ENCODE results near the gene OSBPL8. TPM values are rescaled to one million over a fixed set of nuclear protein-coding genes. Genes with fewer than 3 reads are reported as not detected.

Gene OSBPL8
- 21.5 TPM for total RNA-seq

GRCh38 chr12:76559400-76560085, at the start of gene OSBPL8:
Gene OSBPL8, minus strand, starts transcription at chr12:76559771. Its CDS starts 72,220 bp downstream, at chr12:76487551.
- DNase-seq (ENCODE audit: low read depth in 2 of 3, low spot score in 2 of 3): peak; percentile 92 to 96 (median 94)

- no peak for DNase-seq (ENCODE audit: low read depth in 2 of 3, low spot score in 2 of 3)
These were observed 48.5 kb upstream of the OSBPL8 start for GRCh38 chr12:76608070-76608469.

- no peak for DNase-seq (ENCODE audit: low read depth in 2 of 3, low spot score in 2 of 3)
These were observed 35.5 kb upstream of the OSBPL8 start for GRCh38 chr12:76595056-76595455.

- no peak for DNase-seq (ENCODE audit: low read depth in 2 of 3, low spot score in 2 of 3)
These were observed 31.9 kb upstream of the OSBPL8 start for GRCh38 chr12:76591476-76591875.

- DNase-seq (ENCODE audit: low read depth in 2 of 3, low spot score in 2 of 3): no peak
These were observed 30.6 kb upstream of the OSBPL8 start for GRCh38 chr12:76590131-76590530.

- no peak for DNase-seq (ENCODE audit: low read depth in 2 of 3, low spot score in 2 of 3)
These were observed 29.5 kb upstream of the OSBPL8 start for GRCh38 chr12:76588881-76589565.

- DNase-seq (ENCODE audit: low read depth in 2 of 3, low spot score in 2 of 3): no peak
These were observed 28.0 kb upstream of the OSBPL8 start for GRCh38 chr12:76587428-76588178.

GRCh38 chr12:76586764-76587395, 27.3 kb upstream of the OSBPL8 start:
- peak; percentile 9 to 76 (median 55) for DNase-seq (ENCODE audit: low read depth in 2 of 3, low spot score in 2 of 3)

GRCh38 chr12:76583301-76583700, 23.7 kb upstream of the OSBPL8 start:
- no peak for DNase-seq (ENCODE audit: low read depth in 2 of 3, low spot score in 2 of 3)

- DNase-seq (ENCODE audit: low read depth in 2 of 3, low spot score in 2 of 3): no peak
These were observed 14.3 kb upstream of the OSBPL8 start for GRCh38 chr12:76573840-76574373.

- DNase-seq (ENCODE audit: low read depth in 2 of 3, low spot score in 2 of 3): no peak
These were observed 11.7 kb upstream of the OSBPL8 start for GRCh38 chr12:76571256-76571655.

GRCh38 chr12:76569685-76570604, 10.4 kb upstream of the OSBPL8 start:
- peak in 1 of 3 donors; percentile 45 for DNase-seq (ENCODE audit: low read depth in 2 of 3, low spot score in 2 of 3)

- DNase-seq (ENCODE audit: low read depth in 2 of 3, low spot score in 2 of 3): no peak
These were observed 9.4 kb upstream of the OSBPL8 start for GRCh38 chr12:76568888-76569551.

- no peak for DNase-seq (ENCODE audit: low read depth in 2 of 3, low spot score in 2 of 3)
These were observed 8.6 kb upstream of the OSBPL8 start for GRCh38 chr12:76568130-76568529.

- no peak for DNase-seq (ENCODE audit: low read depth in 2 of 3, low spot score in 2 of 3)
These were observed 3.5 kb upstream of the OSBPL8 start for GRCh38 chr12:76563061-76563460.

- DNase-seq (ENCODE audit: low read depth in 2 of 3, low spot score in 2 of 3): no peak
These were observed 2.6 kb upstream of the OSBPL8 start for GRCh38 chr12:76562130-76562529.

GRCh38 chr12:76560086-76560491, 518 bp upstream of the OSBPL8 start:
- peak in 1 of 3 donors; percentile 62 for DNase-seq (ENCODE audit: low read depth in 2 of 3, low spot score in 2 of 3)

- DNase-seq (ENCODE audit: low read depth in 2 of 3, low spot score in 2 of 3): peak; percentile 64 to 91 (median 83)
These were observed 729 bp downstream of the OSBPL8 start for GRCh38 chr12:76558684-76559399.

Measured in hematopoietic multipotent progenitor cell (in vitro differentiated cells).